Left colon (tissue), 2 donors: ENCODE measurements around the gene AUTS2. TPM values are rescaled to one million over a fixed set of nuclear protein-coding genes. Genes with fewer than 3 reads are reported as not detected.

Experiments used
- ATAC-seq: fragments of 200-7000 bp; cut with Tn5 transposase; one replicate; pipeline ENCODE4 v1.9.1; 2020; ENCODE audit warnings: mild to moderate bottlenecking, moderate library complexity
- DNase-seq, 2 donors: peaks; one replicate each; pipeline ENCODE4 v3.0.0-alpha.2; 2020
- intact Hi-C, 2 donors: fragments of 100-400 bp; cut with DNase I in 1 of 2; cut with micrococcal nuclease in 1 of 2; formaldehyde crosslinking; loops; one replicate each; pipeline versions ENCODE4 v1.11.2 to v1.14.0; 2022; cut with DNase I, micrococcal nuclease
- total RNA-seq, 2 donors: library from RNA; stranded (reverse); fragmentation: NEBNext Ultra II Directional; extraction: Animal tissue kit (Norgen Biotek cat#: 25700); gene quantifications; one replicate each; pipeline ENCODE4 v1.2.1, GENCODE V29; 2021
- donor health status: DM: no; HTN: no; CAD: no.
- donor health status: DM: yes; HTN: yes; CAD: no.

AUTS2 gene
- total RNA-seq, 2 donors from 2014 or later: 43.3 to 44.2 TPM

DNA sequence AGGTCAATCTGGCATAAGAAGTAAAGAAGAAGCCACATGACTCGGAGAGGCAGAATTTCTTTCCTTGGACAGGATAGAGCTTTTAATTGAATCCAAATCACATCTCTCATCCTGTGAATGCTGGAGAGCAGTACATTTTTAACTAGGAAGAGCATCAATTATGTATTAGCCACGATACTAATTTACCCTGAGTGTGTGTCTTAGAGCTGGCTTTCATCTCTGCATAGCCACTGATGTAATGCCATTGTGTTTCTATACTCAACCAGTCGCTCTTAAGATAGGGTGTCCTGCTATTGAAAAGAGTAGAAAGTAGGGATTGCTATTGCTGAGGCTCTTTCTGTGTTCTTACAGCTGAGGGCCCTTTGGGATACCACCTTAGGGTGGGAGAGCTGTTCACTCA lies 280.3 kb downstream of the AUTS2 start:
- ATAC-seq: no peak
- no peak for DNase-seq
- intact Hi-C loops: no loop called here

- DNase-seq: no peak
- intact Hi-C loops: no loop called here
- no peak for ATAC-seq
Measured at GRCh38 chr7:69879989-69880388, 281.7 kb downstream of the AUTS2 start.

DNA sequence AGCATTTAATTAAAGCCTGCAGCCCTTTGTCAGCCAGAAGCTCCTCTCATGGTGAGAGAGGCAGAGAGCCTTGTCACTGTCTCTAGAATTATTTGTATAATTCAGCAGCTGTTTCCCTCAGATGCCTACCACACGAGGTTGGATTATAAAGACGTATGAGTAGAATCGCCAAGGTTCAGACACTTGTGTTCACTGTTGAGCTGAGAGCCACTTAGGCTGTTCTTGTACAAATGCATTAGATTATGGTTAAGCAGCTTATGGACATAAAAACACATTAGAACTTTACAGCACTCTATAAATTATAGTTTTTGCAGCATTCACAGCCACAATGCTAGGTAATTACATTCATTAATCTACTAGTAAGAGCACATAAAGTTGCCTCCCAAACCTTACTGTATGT lies 282.6 kb downstream of the AUTS2 start:
- ATAC-seq: no peak
- intact Hi-C loops: no loop called here
- DNase-seq: no peak

DNA sequence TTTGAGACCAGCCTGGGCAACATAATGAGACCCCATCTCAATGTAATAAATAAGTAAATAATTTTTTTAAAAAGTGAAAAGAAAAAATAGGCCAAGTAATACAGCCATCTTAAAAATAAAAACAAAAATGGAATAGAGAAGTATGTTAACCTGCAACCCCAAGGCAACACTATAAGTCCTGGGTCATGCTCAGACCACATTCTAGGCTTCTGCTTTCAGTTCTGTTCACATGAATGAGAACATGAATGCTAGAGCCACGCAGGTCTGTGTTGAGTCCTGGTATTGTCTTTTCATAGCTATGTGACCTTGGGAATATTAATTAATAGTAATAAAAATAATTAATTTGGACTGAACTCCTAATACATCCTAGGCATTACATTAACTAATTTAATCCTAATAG lies 284.0 kb downstream of the AUTS2 start:
- ATAC-seq: no peak
- no peak for DNase-seq

DNA sequence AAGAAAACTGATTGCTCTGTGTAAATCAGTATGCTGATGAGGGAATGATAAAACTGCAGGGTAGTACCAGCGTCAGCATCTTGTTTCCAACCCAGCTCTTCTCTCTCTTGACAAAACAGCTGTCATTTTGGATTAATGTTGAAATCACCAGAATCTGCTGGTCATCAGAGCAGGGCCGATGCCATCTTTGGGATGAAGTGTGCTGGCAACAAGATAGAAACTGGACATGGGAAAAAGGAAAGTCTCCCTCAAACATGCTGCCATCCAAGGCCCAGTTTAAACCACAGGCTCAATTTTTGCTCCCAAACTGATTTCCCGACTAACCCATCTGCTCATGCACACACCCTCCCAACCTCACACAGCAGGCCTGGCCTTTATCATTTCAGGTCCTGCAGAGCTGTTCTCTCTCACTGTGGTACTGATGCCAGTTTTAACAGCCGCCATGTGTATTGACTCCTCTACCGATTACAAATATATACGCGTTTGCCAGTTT lies 285.2 kb downstream of the AUTS2 start:
- DNase-seq (no peak), ATAC-seq (no peak)
- intact Hi-C loops: no loop called here

More for the DNA sequence above, 284.0 kb downstream of the AUTS2 start:
- intact Hi-C loops: no loop called here

GRCh38 chr7:69885431-69885830 lies 287.2 kb downstream of the AUTS2 start:
- intact Hi-C loops: no loop called here
- ATAC-seq: no peak

GRCh38 chr7:69889338-69889975 lies 291.2 kb downstream of the AUTS2 start:
- DNase-seq (no peak), ATAC-seq (no peak)
- intact Hi-C loops: no loop called here

More at GRCh38 chr7:69885431-69885830, 287.2 kb downstream of the AUTS2 start:
- DNase-seq: no peak

DNA sequence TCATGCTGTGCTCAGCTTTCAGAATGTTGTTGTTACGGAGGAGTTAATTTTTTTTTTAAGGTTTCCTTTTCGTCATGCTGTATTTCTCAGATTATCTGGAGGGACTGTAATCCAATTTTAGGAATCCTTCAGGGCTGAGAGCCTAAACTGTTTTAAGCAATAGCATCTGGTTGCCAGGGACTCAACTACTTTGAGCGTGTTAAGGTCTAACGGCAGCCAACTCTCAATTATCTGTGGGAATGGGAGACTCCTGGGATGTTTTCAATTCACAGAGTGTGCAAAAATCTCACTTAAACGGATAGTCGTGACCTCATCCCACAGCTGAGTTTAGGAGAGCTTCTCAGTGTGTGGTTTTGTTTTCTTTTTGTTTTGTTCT lies 291.7 kb downstream of the AUTS2 start:
- intact Hi-C loops: no loop called here
- ATAC-seq (no peak), DNase-seq (no peak)

GRCh38 chr7:69892790-69893189 lies 294.5 kb downstream of the AUTS2 start:
- intact Hi-C loops: no loop called here
- ATAC-seq: no peak
- DNase-seq: no peak

DNA sequence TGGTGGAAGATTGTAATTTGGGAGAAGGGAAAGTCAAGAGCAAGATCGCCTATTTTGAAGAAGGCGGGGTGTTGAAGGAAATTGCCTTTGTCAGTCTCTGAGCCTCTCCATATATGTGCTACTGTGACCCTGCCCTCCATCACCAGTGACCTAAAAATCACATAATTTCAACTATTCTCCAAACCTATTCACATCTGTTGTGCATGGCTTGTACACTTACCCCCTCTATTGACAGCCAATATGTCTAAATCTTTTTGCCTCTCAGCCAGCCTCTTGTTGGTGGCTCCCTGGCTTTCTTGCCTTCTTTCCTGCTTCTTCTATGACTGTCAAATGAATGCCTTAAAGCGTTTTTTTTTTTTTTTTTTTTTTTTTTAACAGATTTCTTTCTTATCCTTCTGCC lies 295.6 kb downstream of the AUTS2 start:
- ATAC-seq (no peak), DNase-seq (no peak)
- intact Hi-C loops: no loop called here

GRCh38 chr7:69895446-69895845 lies 297.2 kb downstream of the AUTS2 start:
- ATAC-seq (no peak), DNase-seq (no peak)
- intact Hi-C loops: no loop called here

DNA sequence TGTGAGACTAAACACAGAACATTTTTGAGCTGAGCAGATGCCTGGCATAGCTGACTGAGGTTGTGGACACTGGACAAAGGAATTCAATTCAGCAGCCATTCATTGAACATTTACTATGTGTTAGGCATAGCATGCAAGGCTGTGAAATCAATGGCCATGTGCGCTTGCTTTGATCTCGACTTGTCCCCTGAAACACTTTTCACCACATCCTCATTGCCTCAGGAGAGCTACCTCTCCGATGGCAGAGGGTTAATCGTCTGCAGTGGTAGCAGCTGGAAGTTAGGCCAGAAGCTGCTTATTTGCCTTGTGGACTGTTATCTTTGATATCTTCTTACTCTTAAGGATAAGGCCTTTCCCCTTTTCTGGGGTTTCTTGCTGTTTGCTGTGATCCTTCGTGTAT lies 297.8 kb downstream of the AUTS2 start:
- intact Hi-C loops: no loop called here
- ATAC-seq: no peak

GRCh38 chr7:69898189-69898588 lies 299.9 kb downstream of the AUTS2 start:
- intact Hi-C loops: no loop called here
- ATAC-seq: no peak
- DNase-seq: no peak

More for the DNA sequence above, 297.8 kb downstream of the AUTS2 start:
- no peak for DNase-seq

GRCh38 chr7:69903410-69903809 lies 305.1 kb downstream of the AUTS2 start:
- ATAC-seq (no peak), DNase-seq (no peak)
- intact Hi-C loops: no loop called here

DNA sequence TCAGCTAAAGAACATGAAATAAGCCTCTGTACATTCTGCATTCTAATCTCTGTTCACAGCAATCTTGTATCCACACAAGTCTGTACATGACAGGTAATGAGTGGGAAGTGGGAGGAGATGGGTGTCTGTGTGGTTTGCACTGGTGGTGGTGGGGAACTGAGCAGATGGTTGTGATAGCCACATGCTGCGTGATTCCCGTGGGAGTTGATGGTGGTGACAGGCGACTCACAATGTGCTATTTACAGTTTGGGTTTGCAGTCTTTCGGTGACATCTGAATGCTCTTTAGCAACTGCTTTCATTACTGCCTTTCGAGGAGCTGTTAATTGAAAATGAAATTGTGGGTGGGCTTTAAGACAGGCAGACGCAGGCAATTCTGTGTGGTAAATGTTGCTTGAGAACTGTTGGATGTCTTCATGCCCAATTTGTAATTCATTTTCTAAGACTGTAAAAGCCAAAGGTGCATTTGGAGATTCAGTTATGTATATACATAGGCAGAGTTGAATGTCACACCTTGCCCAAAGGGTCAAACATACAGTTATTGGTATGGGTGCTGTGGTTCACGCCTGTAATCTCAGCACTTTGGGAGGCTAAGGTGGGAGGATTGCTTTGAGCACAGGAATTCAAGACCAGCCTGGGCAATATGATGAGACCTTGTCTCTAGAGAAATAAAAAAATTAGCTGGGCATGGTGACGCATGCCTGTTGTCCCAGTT lies 308.2 kb downstream of the AUTS2 start:
- DNase-seq (no peak), ATAC-seq (no peak)
- intact Hi-C loops: no loop called here

DNA sequence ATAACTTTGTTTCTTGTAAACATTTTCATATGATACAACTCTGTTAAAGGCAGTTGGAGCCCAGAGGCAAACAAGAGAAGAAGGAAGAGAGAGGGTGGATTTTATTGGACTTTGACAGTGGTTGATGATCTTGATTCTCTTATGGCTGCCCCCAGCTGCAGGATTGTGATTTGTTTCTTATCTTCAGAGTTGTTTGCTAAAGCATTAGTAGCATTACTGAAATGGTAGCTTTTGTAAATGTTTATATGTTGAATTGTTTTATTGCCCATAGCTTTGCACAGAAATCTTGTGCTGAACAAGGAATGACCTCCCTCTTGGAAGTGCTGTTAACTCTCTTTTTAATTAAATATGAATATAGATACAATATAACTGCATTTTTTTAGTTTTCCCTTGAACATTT lies 309.4 kb downstream of the AUTS2 start:
- no peak for DNase-seq
- peak; percentile 96 for ATAC-seq

GRCh38 chr7:69908454-69908853 lies 310.2 kb downstream of the AUTS2 start:
- ATAC-seq: no peak
- intact Hi-C loops: no loop called here
- no peak for DNase-seq

More for the DNA sequence above, 309.4 kb downstream of the AUTS2 start:
- intact Hi-C loops: no loop called here

DNA sequence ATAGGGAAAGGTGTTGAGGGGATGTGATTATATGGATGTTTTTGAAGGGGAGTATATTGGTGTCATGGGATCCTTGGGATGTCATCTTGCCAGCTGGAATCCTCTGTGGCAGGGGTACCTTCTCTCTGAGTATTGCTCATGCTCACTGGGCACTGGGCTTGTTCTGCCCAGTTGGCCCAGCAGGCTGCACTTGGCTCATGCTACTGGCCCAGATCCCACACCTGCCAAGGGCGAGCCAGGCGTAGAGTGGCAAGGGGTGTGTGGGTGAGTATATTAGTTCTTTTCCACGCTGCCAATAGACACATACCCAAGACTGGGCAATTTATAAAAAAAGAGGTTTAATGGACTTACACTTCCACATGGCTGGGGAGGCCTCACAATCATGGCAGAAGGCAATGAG lies 311.9 kb downstream of the AUTS2 start:
- ATAC-seq (no peak), DNase-seq (no peak)
- intact Hi-C loops: no loop called here

- no peak for DNase-seq
Measured at GRCh38 chr7:69911337-69911736, 313.1 kb downstream of the AUTS2 start.

DNA sequence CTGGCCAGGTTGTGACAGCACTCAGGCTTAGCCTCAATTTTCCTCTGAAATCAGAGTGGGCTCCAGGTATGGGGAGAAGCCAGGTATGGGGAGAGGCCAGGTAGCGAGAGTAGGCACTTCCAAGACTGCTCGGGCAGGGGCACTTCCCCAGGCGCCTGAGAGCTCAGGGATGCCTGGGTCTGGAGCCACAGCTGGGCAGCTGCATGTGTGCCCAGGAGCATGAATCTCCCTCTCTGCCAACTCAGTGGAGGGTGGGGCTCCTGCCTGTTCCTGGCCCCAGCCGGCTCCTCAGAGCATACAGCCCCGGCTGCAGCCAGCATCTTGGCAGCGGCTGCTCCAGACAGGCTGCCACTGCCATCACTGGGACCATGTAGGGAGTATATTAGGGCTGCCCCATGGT lies 313.9 kb downstream of the AUTS2 start:
- intact Hi-C loops: no loop called here
- DNase-seq: no peak
- ATAC-seq: no peak

More at GRCh38 chr7:69911337-69911736, 313.1 kb downstream of the AUTS2 start:
- no peak for ATAC-seq
- intact Hi-C loops: no loop called here

- intact Hi-C loops: no loop called here
- ATAC-seq: no peak
- no peak for DNase-seq
Measured at GRCh38 chr7:69912846-69913245, 314.6 kb downstream of the AUTS2 start.
